ENCODE measurements around the gene ALDH9A1. TPM values are rescaled to one million over a fixed set of nuclear protein-coding genes. Genes with fewer than 3 reads are reported as not detected.

ALDH9A1 gene
- total and polyA plus RNA-seq, 10 of the 15 experiments (the other 5 are each of a cell fraction or from before 2014, with no cell fraction given) = 25.7 to 106 (median 36.3) TPM

DNA sequence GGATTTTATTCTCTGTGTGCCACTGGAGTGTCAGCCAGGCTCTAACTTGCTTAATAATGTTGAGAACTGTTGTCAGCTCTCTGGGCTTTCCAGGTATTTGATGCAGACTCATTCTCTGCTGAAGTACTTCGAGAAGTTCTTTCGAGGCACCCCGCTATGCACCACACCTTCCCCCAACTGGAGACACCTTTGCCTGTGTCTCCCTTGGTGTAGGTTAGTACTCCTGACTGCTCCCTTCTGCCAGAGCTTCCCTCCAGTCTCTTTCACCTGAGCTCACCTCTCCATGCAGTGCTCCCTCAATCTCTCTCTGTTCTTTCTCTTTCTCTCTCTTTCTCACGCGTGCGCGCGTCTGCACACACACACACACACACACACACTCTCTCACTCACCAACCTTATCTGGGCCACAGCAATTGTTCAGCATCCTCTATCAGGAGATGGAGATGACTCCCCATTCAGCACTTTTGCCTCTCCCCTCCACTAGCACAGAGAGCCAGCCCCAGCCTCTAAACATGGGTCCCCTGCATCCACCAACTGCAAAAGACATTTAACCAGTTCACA, 81.3 kb downstream of the ALDH9A1 start (continued):
- TF ChIP-seq, protein P1, sequence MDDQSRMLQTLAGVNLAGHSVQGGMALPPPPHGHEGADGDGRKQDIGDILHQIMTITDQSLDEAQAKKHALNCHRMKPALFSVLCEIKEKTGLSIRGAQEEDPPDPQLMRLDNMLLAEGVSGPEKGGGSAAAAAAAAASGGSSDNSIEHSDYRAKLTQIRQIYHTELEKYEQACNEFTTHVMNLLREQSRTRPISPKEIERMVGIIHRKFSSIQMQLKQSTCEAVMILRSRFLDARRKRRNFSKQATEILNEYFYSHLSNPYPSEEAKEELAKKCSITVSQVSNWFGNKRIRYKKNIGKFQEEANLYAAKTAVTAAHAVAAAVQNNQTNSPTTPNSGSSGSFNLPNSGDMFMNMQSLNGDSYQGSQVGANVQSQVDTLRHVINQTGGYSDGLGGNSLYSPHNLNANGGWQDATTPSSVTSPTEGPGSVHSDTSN (IDR thresholded peaks at IDR 0.05; ENCODE audit: insufficient replicate concordance, low read depth, low read length) = no peak
- TF ChIP-seq, protein P2, sequence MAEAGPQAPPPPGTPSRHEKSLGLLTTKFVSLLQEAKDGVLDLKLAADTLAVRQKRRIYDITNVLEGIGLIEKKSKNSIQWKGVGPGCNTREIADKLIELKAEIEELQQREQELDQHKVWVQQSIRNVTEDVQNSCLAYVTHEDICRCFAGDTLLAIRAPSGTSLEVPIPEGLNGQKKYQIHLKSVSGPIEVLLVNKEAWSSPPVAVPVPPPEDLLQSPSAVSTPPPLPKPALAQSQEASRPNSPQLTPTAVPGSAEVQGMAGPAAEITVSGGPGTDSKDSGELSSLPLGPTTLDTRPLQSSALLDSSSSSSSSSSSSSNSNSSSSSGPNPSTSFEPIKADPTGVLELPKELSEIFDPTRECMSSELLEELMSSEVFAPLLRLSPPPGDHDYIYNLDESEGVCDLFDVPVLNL (IDR thresholded peaks at IDR 0.05; ENCODE audit: low read depth, low read length) = no peak
- TF ChIP-seq POLR2AphosphoS2 (IDR thresholded peaks at IDR 0.05; ENCODE audit: low read depth, low read length) (no peak), HCFC1 (IDR thresholded peaks at IDR 0.05; ENCODE audit: low read length) (no peak), TARDBP (IDR thresholded peaks at IDR 0.05; ENCODE audit: borderline replicate concordance) (no peak)
- TF ChIP-seq, protein P3, sequence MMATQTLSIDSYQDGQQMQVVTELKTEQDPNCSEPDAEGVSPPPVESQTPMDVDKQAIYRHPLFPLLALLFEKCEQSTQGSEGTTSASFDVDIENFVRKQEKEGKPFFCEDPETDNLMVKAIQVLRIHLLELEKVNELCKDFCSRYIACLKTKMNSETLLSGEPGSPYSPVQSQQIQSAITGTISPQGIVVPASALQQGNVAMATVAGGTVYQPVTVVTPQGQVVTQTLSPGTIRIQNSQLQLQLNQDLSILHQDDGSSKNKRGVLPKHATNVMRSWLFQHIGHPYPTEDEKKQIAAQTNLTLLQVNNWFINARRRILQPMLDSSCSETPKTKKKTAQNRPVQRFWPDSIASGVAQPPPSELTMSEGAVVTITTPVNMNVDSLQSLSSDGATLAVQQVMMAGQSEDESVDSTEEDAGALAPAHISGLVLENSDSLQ (IDR thresholded peaks at IDR 0.05) = no peak

DNA sequence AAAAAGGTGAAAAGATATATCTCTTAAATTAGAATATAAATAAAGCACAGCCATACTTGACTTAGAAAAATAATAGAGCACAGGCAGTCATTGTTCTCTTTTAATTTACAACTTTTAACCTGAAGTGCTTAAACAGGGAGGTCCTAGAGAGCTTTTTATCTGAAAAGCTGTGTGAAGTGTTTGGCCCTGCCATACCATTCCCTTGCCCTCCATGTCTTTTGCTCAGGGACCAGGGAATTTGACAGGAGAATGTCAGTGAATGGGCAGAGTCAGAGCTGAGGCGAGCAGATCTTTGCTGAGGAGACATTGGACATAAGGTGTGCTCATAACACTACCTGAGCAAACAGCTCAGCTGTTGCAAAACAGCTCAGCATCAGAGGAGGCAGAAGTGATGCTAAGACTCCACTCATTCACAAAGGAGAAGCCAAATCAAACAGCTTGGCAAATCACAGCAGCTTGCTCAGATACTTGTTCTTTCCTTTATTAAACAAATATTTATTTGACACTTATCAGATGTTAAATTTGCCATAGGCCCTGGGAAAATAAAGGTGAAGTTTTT, 82.2 kb downstream of the ALDH9A1 start:
- no peak overlapping the region for H3K4me2 ChIP-seq (ENCODE audit: control insufficient read depth, insufficient read depth)
- BruUV-seq (replicated peaks) = no TSS peak
- H4K20me1 ChIP-seq (ENCODE audit: control insufficient read depth, insufficient read depth) = no peaks in the 10 kb centered on the region
- in situ Hi-C loops (cut with MboI) (no loop called here), intact Hi-C loops (cut with micrococcal nuclease; ENCODE audit: unreplicated experiment) (no loop called here)
- H3K79me2 ChIP-seq (ENCODE audit: control insufficient read depth, insufficient read depth, low read length) = no peaks in the 10 kb centered on the region
- H3K36me3 ChIP-seq (ENCODE audit: control insufficient read depth in 2 of 2, insufficient read depth in 2 of 2, low read length in 1 of 2) = no peaks in the 10 kb centered on the region
- H3K9me3 ChIP-seq (replicated peaks; ENCODE audit: control insufficient read depth, insufficient read depth, low read length) = no peaks in the 10 kb centered on the region
- ATAC-seq = no peak
- CTCF ChIA-PET = interaction anchor here (0.7 to 1.5 kb wide), 2 partner anchors 8 to 12 kb away, joined by 3 to 6 read pairs; no protein-coding TSS in a partner anchor
- H3K4me1 ChIP-seq (ENCODE audit: control insufficient read depth, insufficient read depth, low read length) = no peaks in the 10 kb centered on the region
- SMC1A ChIA-PET (ENCODE audit: uncharacterized antibody, unreplicated experiment) = no interaction called here
- H3K4me3 ChIP-seq = no peak overlapping the region
- no peak overlapping the region for H2AFZ ChIP-seq (ENCODE audit: control insufficient read depth, low read depth, low read length)
- RAD21 ChIA-PET (ENCODE audit: unreplicated experiment) = no interaction called here
- no peak for DNase-seq (ENCODE audit: low read depth, low spot score)
- POLR2A ChIA-PET = no interaction called here
- no peak for FAIRE-seq
- TF ChIP-seq RB1 (IDR thresholded peaks at IDR 0.05; ENCODE audit: borderline replicate concordance) (no peak), SUZ12 (IDR thresholded peaks at IDR 0.05; ENCODE audit: unreplicated experiment) (no peak), GABPA (IDR thresholded peaks at IDR 0.05; ENCODE audit: low read depth) (no peak), TAF1 (IDR thresholded peaks at IDR 0.05; ENCODE audit: borderline replicate concordance, low read depth, low read length) (no peak)
- TF ChIP-seq, protein P4, sequence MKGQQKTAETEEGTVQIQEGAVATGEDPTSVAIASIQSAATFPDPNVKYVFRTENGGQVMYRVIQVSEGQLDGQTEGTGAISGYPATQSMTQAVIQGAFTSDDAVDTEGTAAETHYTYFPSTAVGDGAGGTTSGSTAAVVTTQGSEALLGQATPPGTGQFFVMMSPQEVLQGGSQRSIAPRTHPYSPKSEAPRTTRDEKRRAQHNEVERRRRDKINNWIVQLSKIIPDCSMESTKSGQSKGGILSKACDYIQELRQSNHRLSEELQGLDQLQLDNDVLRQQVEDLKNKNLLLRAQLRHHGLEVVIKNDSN (IDR thresholded peaks at IDR 0.05; ENCODE audit: borderline replicate concordance, extremely low read length, insufficient read depth, low read depth, low read length) = no peak
- TF ChIP-seq, protein P5, sequence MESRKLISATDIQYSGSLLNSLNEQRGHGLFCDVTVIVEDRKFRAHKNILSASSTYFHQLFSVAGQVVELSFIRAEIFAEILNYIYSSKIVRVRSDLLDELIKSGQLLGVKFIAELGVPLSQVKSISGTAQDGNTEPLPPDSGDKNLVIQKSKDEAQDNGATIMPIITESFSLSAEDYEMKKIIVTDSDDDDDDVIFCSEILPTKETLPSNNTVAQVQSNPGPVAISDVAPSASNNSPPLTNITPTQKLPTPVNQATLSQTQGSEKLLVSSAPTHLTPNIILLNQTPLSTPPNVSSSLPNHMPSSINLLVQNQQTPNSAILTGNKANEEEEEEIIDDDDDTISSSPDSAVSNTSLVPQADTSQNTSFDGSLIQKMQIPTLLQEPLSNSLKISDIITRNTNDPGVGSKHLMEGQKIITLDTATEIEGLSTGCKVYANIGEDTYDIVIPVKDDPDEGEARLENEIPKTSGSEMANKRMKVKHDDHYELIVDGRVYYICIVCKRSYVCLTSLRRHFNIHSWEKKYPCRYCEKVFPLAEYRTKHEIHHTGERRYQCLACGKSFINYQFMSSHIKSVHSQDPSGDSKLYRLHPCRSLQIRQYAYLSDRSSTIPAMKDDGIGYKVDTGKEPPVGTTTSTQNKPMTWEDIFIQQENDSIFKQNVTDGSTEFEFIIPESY (IDR thresholded peaks at IDR 0.05) = no peak
- no peak overlapping the region for H3K27ac ChIP-seq (ENCODE audit: control insufficient read depth, insufficient read depth)
- H3K27me3 ChIP-seq (replicated peaks in 1 of 2; ENCODE audit: control insufficient read depth in 2 of 2, insufficient read depth in 2 of 2, low read length in 1 of 2) = no peaks in the 10 kb centered on the region
- WGBS (ENCODE audit: insufficient coverage, insufficient replicate concordance, low lambda C conversion rate, missing lambda C conversion rate) = 0% methylated on average over 1 of the region's 1 CpG
- no peak overlapping the region for H3K9ac ChIP-seq (ENCODE audit: control insufficient read depth, insufficient read depth, low read length)

Data from GM12878 (cell line).